Endothelial cell of umbilical vein (primary cell): Measurements from ENCODE around the gene AATF. TPM values are rescaled to one million over a fixed set of nuclear protein-coding genes. Genes with fewer than 3 reads are reported as not detected.

Experiments used
- BruUV-seq: library from RNA; stranded (reverse); fragments of 400-500 nt; replicated peaks from 2 replicates; lab custom pipeline; 2021; lab: Mats Ljungman, UMichigan
- CTCF ChIA-PET: fragments of 300-600, 350-600 bp; sonication (Branson Sonifier 250); formaldehyde crosslinking; loops from one replicate; lab custom pipeline; 2021; ENCODE audit warnings: antibody characterized with exemption, inconsistent platforms; lab: Charles Lee
- POLR2A ChIA-PET: fragments of 300-600, 350-600 bp; sonication (Branson Sonifier 250); formaldehyde crosslinking; loops from one replicate; lab custom pipeline; 2021; ENCODE audit warnings: antibody characterized with exemption, inconsistent platforms; lab: Charles Lee
- DNase-seq: peaks from one replicate; pipeline ENCODE4 v3.0.0-alpha.2; 2011; ENCODE audit warnings: low read depth, low spot score
- FAIRE-seq: peaks from 2 replicates; lab custom pipeline; 2011; peaks lifted over from hg19 to GRCh38; lab: Jason Lieb, UNC
- H2AFZ ChIP-seq: 2 replicates; pipeline ENCODE4 v1.6.0; 2012; ENCODE audit warnings: low read depth, low read length, control low read depth, inconsistent platforms
- H3K27ac ChIP-seq: 2 replicates; pipeline ENCODE4 v1.5.1; 2011; ENCODE audit warnings: low read depth, mild to moderate bottlenecking, control low read depth, low read length, moderate library complexity; ENCODE audit not compliant: insufficient read depth
- H3K27me3 ChIP-seq, 2 experiments: 2 replicates each; pipeline versions ENCODE4 v1.6.0 to v1.6.1; 2011; ENCODE audit warnings: low read length in 2 of 2, mixed read lengths in 1 of 2; ENCODE audit not compliant: control insufficient read depth in 2 of 2, insufficient read depth in 2 of 2
- H3K36me3 ChIP-seq, 2 experiments: 2 replicates in 1 of 2; 3 replicates in 1 of 2; pipeline ENCODE4 v1.5.1; 2011; ENCODE audit warnings: low read length in 2 of 2, mild to moderate bottlenecking in 1 of 2, moderate library complexity in 1 of 2; ENCODE audit not compliant: control insufficient read depth in 2 of 2, insufficient read depth in 2 of 2; ENCODE audit errors: extremely low read depth in 1 of 2
- H3K4me1 ChIP-seq: 3 replicates; pipeline ENCODE4 v1.5.1; 2011; ENCODE audit warnings: mild to moderate bottlenecking, low read length; ENCODE audit not compliant: control insufficient read depth, insufficient read depth; ENCODE audit errors: extremely low read depth
- H3K4me2 ChIP-seq: 2 replicates; pipeline ENCODE4 v1.6.1; 2011; ENCODE audit warnings: low read length, control low read depth, mixed read lengths; ENCODE audit not compliant: insufficient read depth
- H3K4me3 ChIP-seq, 3 experiments: fragments of 200-600 bp in 1 of 3; sonication (generic), shearing (Covaris generic) in 1 of 3; replicated peaks in 1 of 3; 2 replicates each; pipeline ENCODE4 v1.5.1; 2011 to 2016; ENCODE audit warnings: control low read depth in 3 of 3, low read length in 3 of 3, mild to moderate bottlenecking in 2 of 3, inconsistent platforms in 1 of 3, low read depth in 1 of 3, moderate library complexity in 1 of 3; ENCODE audit not compliant: insufficient read depth in 1 of 3
- H3K79me2 ChIP-seq: 2 replicates; pipeline ENCODE4 v1.6.0; 2012; ENCODE audit warnings: low read length, inconsistent platforms; ENCODE audit not compliant: control insufficient read depth, insufficient read depth
- H3K9ac ChIP-seq: replicated peaks from 2 replicates; pipeline ENCODE3; 2011; ENCODE audit warnings: low read length, control low read depth; ENCODE audit not compliant: insufficient read depth; ENCODE audit errors: extremely low read depth
- H3K9me1 ChIP-seq: replicated peaks from 3 replicates; pipeline ENCODE4 v1.6.0; 2011; ENCODE audit warnings: mild to moderate bottlenecking, low read length; ENCODE audit not compliant: control insufficient read depth, insufficient read depth; ENCODE audit errors: extremely low read depth
- H3K9me3 ChIP-seq: replicated peaks from 2 replicates; pipeline ENCODE4 v1.5.1; 2012; ENCODE audit warnings: low read length, inconsistent platforms; ENCODE audit not compliant: control insufficient read depth, insufficient read depth
- H4K20me1 ChIP-seq: replicated peaks from 2 replicates; pipeline ENCODE3; 2011; ENCODE audit warnings: mild to moderate bottlenecking, low read length; ENCODE audit not compliant: control insufficient read depth, insufficient read depth; ENCODE audit errors: extremely low read depth
- EZH2 ChIP-seq: IDR thresholded peaks from 2 replicates; pipeline ENCODE4 v1.6.1; 2012; ENCODE audit warnings: borderline replicate concordance, low read depth, mild to moderate bottlenecking, moderate library complexity, low read length, inconsistent platforms; ENCODE audit not compliant: severe bottlenecking
- FOS ChIP-seq: IDR thresholded peaks from 2 replicates; pipeline ENCODE4 v1.6.1; 2011; ENCODE audit warnings: mild to moderate bottlenecking, low read length, moderate library complexity, borderline replicate concordance; ENCODE audit not compliant: insufficient read depth
- GATA2 ChIP-seq: IDR thresholded peaks from 2 replicates; pipeline ENCODE4 v1.7.0; 2011; ENCODE audit warnings: low read depth, mild to moderate bottlenecking, moderate library complexity, mixed read lengths, low read length; ENCODE audit not compliant: insufficient read length, insufficient read depth
- JUN ChIP-seq: IDR thresholded peaks from 2 replicates; pipeline ENCODE4 v1.6.1; 2011; ENCODE audit warnings: borderline replicate concordance, low read depth; ENCODE audit not compliant: insufficient read length, insufficient read depth
- MAX ChIP-seq: IDR thresholded peaks from 2 replicates; pipeline ENCODE4 v1.6.1; 2011; ENCODE audit not compliant: insufficient read depth, insufficient read length
- MYC ChIP-seq: IDR thresholded peaks from one replicate; pipeline ENCODE4 v1.6.1; 2011; ENCODE audit warnings: mild to moderate bottlenecking, low read depth, low read length
- POLR2AphosphoS5 ChIP-seq: IDR thresholded peaks from 2 replicates; pipeline ENCODE4 v1.6.1; 2012; ENCODE audit warnings: low read depth, mild to moderate bottlenecking, control low read depth, low read length, moderate library complexity; ENCODE audit not compliant: insufficient read depth
- dilution Hi-C: fragments of 300-500 bp; cut with MboI; formaldehyde crosslinking; loops from one replicate; pipeline ENCODE4 v1.15.0; 2019; ENCODE audit warnings: low sequenced_read_pairs; ENCODE audit not compliant: extremely low pct_ligation_motif_present
- intact Hi-C: fragments of 100-400 bp; cut with micrococcal nuclease; formaldehyde crosslinking; loops from one replicate; pipeline ENCODE4 v1.10.0; 2022
- polyA plus RNA-seq, 4 experiments: library from polyadenylated mRNA; depleted of rRNA in 3 of 4; stranded (reverse) in 3 of 4; unstranded in 1 of 4; fragments of >200 nt; gene quantifications; 2 replicates each; pipeline versions ENCODE4 v1.2.1 to v1.2.3, GENCODE V29; 2011 to 2012; ENCODE audit warnings: missing spikeins in 1 of 4
- total RNA-seq: library from RNA; stranded (reverse); gene quantifications from 2 replicates; pipeline ENCODE4 v1.2.3, GENCODE V29; 2021

AATF gene
- total and polyA plus RNA-seq, 2 donors (not counting 3 experiments of a cell fraction or from before 2014, with no cell fraction given): 15.7 to 47.2 TPM

- BruUV-seq: no TSS peak
- H3K27ac ChIP-seq: no peak overlapping the region
- no peaks in the 10 kb centered on the region for H3K79me2 ChIP-seq
- no peak overlapping the region for H2AFZ ChIP-seq
- H3K4me1 ChIP-seq: no peaks in the 10 kb centered on the region
- ChIA-PET POLR2A (no interaction called here), CTCF (interaction anchor here (1.2 kb wide), 1 partner anchor 9 kb away, joined by 3 read pairs; no protein-coding TSS in a partner anchor)
- FAIRE-seq: no peak
- intact Hi-C loops: no loop called here
- H3K9me3 ChIP-seq: no peaks in the 10 kb centered on the region
- H3K9me1 ChIP-seq: no peaks in the 10 kb centered on the region
- H3K36me3 ChIP-seq: no peaks in the 10 kb centered on the region
- H3K9ac ChIP-seq: no peak overlapping the region
- dilution Hi-C loops: no loop called here
- TF ChIP-seq EZH2: peak; percentile 32
- no peak for TF ChIP-seq MYC
- H3K4me2 ChIP-seq: no peak overlapping the region
- H3K27me3 ChIP-seq: peaks cover 25 to 48% of the 10 kb centered on the region in 2 experiments
- H3K4me3 ChIP-seq: no peak overlapping the region
- H4K20me1 ChIP-seq: no peaks in the 10 kb centered on the region
- DNase-seq: no peak
These were observed 28.4 kb upstream of the AATF start for GRCh38 chr17:36920032-36921005.

GRCh38 chr17:36921095-36921851, 27.5 kb upstream of the AATF start:
- dilution Hi-C loops (no loop called here), intact Hi-C loops (no loop called here)
- H3K4me2 ChIP-seq: no peak overlapping the region
- H3K36me3 ChIP-seq: no peaks in the 10 kb centered on the region
- H3K79me2 ChIP-seq: no peaks in the 10 kb centered on the region
- ChIA-PET CTCF (interaction anchor here (1.2 kb wide), 1 partner anchor 10 kb away, joined by 3 read pairs; no protein-coding TSS in a partner anchor), POLR2A (no interaction called here)
- no TSS peak for BruUV-seq
- H3K9me3 ChIP-seq: no peaks in the 10 kb centered on the region
- peaks cover 29 to 51% of the 10 kb centered on the region in 2 experiments for H3K27me3 ChIP-seq
- H3K4me3 ChIP-seq: no peak overlapping the region
- no peaks in the 10 kb centered on the region for H3K9me1 ChIP-seq
- DNase-seq (no peak), FAIRE-seq (no peak)
- no peak overlapping the region for H2AFZ ChIP-seq
- no peak overlapping the region for H3K9ac ChIP-seq
- H3K4me1 ChIP-seq: no peaks in the 10 kb centered on the region
- no peak for TF ChIP-seq MAX
- no peak for TF ChIP-seq EZH2
- TF ChIP-seq JUN: no peak
- TF ChIP-seq POLR2AphosphoS5: no peak
- TF ChIP-seq FOS: no peak
- no peak for TF ChIP-seq GATA2
- H4K20me1 ChIP-seq: no peaks in the 10 kb centered on the region
- no peak overlapping the region for H3K27ac ChIP-seq
